Ascending aorta (tissue), 2 donors: Measurements from ENCODE around the gene GORASP1. TPM values are rescaled to one million over a fixed set of nuclear protein-coding genes. Genes with fewer than 3 reads are reported as not detected.

Source experiments
- DNase-seq, 2 donors: peaks; one replicate each; pipeline ENCODE4 v3.0.0-alpha.2; 2019; ENCODE audit warnings: low spot score in 2 of 2
- H3K27ac ChIP-seq, 2 donors: fragments of 200-600 bp; sonication (generic); one replicate each; pipeline ENCODE4 v1.5.1; 2016 to 2017; ENCODE audit warnings: mild to moderate bottlenecking in 1 of 2
- H3K27me3 ChIP-seq: fragments of 200-600 bp; sonication (generic); one replicate; pipeline ENCODE4 v1.5.1; 2017
- H3K36me3 ChIP-seq, 2 donors: fragments of 200-600 bp; sonication (generic); one replicate each; pipeline ENCODE4 v1.5.1; 2016
- H3K4me1 ChIP-seq, 2 donors: fragments of 200-600 bp; sonication (generic); one replicate each; pipeline ENCODE4 v1.5.1; 2016 to 2017; ENCODE audit warnings: mild to moderate bottlenecking in 1 of 2
- H3K4me3 ChIP-seq, 2 donors: fragments of 200-600 bp; sonication (generic); one replicate each; pipeline ENCODE4 v1.5.1; 2016 to 2017; ENCODE audit warnings: mild to moderate bottlenecking in 1 of 2
- H3K9me3 ChIP-seq, 2 donors: fragments of 200-600 bp; sonication (generic); one replicate each; pipeline ENCODE4 v1.5.1; 2016
- CTCF ChIP-seq, 3 experiments: fragments of 200-600 bp in 2 of 3; fragments of 450-650 bp in 1 of 3; sonication (generic) in 2 of 3; IDR thresholded peaks; one replicate each; pipeline ENCODE4 v1.5.1; 2016 to 2019; ENCODE audit warnings: antibody characterized with exemption in 3 of 3, mild to moderate bottlenecking in 1 of 3, moderate library complexity in 1 of 3
- intact Hi-C: fragments of 100-400 bp; cut with DNase I; formaldehyde crosslinking; loops from one replicate; pipeline ENCODE4 v1.15.1; 2023
- total RNA-seq: library from RNA; depleted of rRNA; stranded (reverse); fragments of >200 nt; gene quantifications from one replicate; pipeline ENCODE4 v1.1.0, GENCODE V29; 2016

Gene GORASP1
- total RNA-seq, 1 donor from 2014 or later: 186 TPM

DNA sequence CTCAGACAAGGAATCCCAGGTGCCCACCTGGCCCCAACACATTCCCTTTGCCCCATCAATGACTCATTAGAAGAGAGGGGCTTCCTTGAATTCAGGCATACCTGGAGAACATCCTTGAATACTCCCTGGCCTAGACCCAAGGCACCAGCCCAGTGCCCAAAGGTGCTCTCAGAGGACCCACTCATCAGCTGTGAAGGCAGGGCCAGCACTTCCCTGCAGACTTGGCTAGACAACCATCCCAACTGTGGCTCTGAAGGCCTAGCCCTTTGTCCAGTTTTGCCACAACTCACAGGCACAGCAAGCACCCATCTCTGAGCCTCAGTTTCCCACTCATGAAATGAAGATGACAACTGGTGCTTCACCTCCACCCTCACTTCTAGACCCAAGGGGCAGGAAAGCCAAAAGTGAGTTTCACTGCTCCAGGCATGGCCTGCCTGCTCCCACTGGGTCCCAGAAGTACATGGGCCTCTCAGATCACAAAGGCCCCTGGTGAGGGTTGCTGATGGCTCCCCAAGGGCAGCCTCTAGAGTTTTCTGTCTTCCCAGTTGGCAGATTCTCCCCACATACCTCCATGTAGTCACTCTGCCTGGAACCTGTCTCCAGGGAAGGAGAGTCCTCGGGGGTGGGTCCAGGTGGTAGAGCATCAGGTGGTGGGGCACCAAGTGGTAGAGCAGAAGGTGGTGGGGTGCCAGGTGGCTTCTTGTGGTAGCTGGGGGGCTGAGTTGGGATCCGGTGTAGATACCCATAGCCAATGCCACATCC, 7.5 kb downstream of the GORASP1 start:
- peaks cover 0 to 11% of the 10 kb centered on the region in 2 donors for H3K4me1 ChIP-seq
- intact Hi-C loops: loop anchor here (2.0 to 10.0 kb wide), 2 partner anchors 189 to 285 kb away; partner anchors contain the start of gene SLC25A38
- no peak overlapping the region for H3K27ac ChIP-seq
- no peak overlapping the region for H3K4me3 ChIP-seq
- H3K36me3 ChIP-seq: peaks cover 46 to 59% of the 10 kb centered on the region in 2 donors
- TF ChIP-seq CTCF (IDR thresholded peaks at IDR 0.05): no peak
- no peak for DNase-seq
- no peaks in the 10 kb centered on the region for H3K9me3 ChIP-seq
- H3K27me3 ChIP-seq: no peaks in the 10 kb centered on the region

DNA sequence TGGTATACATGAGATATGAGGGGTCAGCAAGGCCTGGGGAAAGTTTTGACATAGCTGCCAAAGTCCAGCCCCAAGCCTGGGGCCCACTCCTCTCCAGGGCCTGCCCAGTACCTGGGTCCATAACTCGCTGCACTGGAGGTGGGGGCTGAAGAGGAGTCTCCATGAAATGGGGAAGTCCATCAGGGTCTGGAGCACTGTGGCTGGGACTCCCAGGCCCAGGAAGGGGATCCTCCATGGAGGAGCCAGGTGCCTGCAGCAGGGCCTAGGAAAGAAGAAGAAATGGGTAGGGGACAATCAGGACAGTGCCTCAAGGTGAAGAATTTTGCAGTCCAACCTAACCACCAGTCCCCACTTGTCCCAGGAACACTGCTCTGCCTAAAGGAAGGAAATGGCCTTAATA, 8.2 kb downstream of the GORASP1 start:
- no peak for TF ChIP-seq CTCF (IDR thresholded peaks at IDR 0.05)
- Histone ChIP-seq H3K4me1 (peaks cover 0 to 5% of the 10 kb centered on the region in 2 donors), H3K9me3 (no peaks in the 10 kb centered on the region), H3K4me3 (no peak overlapping the region), H3K36me3 (peaks cover 51 to 65% of the 10 kb centered on the region in 2 donors), H3K27me3 (no peaks in the 10 kb centered on the region), H3K27ac (no peak overlapping the region)
- DNase-seq: no peak
- intact Hi-C loops: no loop called here

DNA sequence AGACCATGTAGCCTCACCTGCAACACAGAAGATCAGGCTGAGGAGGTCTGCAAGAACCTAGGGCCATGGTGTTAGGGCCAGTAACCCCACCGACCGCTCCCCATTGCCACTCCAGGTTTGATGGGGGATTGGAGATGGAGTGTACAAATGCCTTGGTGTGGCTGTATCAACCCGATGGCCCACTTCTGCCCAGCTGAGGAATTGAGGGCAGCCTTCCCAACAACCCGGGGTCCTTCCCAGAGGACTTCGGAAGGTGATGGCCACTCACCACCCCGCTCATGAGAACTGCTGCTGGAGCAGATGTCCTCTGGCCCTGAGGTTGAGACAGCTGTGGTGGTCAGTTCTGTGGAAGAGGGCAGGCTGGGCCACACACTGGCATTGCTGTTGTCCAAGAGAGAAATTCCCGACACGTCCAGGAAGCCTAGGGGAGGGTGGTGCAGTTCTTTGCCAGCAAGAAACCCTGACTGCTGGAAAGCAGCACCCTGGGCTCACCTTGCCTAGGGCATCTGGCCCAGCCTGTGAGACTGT, 8.9 kb downstream of the GORASP1 start:
- no peak for TF ChIP-seq CTCF (IDR thresholded peaks at IDR 0.05)
- Histone ChIP-seq H3K27ac (no peak overlapping the region), H3K4me1 (no peaks in the 10 kb centered on the region), H3K36me3 (peaks cover 53 to 72% of the 10 kb centered on the region in 2 donors), H3K4me3 (no peak overlapping the region), H3K27me3 (no peaks in the 10 kb centered on the region), H3K9me3 (no peaks in the 10 kb centered on the region)
- no peak for DNase-seq
- intact Hi-C loops: no loop called here

DNA sequence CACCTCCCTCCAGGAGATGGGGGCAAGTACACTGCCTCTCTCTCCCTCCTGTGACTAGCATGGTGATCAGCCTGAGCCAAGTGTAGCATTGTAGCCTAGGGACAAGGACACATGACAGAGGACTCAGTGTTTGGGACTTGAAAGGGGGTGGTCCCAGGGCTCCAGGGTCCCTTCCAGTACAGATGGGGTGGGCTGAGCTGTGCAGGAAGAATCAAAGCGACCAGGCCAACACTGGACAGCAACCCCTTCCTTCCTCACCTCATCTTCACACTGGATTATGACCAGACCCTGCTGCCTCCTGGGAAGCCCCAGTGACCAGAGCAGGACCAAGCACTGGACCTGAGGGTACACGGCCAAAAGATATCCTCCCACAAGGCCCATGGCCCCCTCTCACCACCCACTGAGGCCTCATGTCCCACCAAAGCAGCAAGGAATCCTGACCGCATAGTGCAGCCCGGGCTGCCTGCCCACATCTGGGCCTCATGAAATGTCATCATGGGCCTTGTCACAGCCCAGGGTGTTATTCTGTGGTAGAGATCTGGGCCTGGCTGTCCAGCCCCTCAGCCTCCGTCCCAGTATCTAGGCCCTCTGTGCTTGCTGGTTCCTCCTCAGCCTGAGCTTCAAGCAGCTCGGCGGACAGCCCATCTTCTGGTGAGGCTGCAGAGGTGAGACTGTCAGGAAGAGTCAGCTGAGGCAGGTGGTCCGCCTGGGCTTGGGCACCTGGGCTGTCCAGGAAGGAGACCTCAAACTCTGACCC, 9.5 kb downstream of the GORASP1 start:
- Histone ChIP-seq H3K4me1 (no peaks in the 10 kb centered on the region), H3K36me3 (peaks cover 60 to 77% of the 10 kb centered on the region in 2 donors), H3K9me3 (no peaks in the 10 kb centered on the region), H3K27me3 (no peaks in the 10 kb centered on the region), H3K4me3 (no peak overlapping the region), H3K27ac (no peak overlapping the region)
- no peak for TF ChIP-seq CTCF (IDR thresholded peaks at IDR 0.05)
- no peak for DNase-seq
- intact Hi-C loops: no loop called here

- Histone ChIP-seq H3K4me1 (no peaks in the 10 kb centered on the region), H3K27ac (no peak overlapping the region), H3K9me3 (no peaks in the 10 kb centered on the region), H3K4me3 (no peak overlapping the region), H3K36me3 (peaks cover 68 to 86% of the 10 kb centered on the region in 2 donors), H3K27me3 (no peaks in the 10 kb centered on the region)
- intact Hi-C loops: no loop called here
- no peak for TF ChIP-seq CTCF (IDR thresholded peaks at IDR 0.05)
- DNase-seq: no peak
Measured at GRCh38 chr3:39096775-39097174, 10.7 kb downstream of the GORASP1 start.
